Upper lobe of left lung (tissue), 6 donors: Measurements from ENCODE around the gene CNTNAP2. TPM values are rescaled to one million over a fixed set of nuclear protein-coding genes. Genes with fewer than 3 reads are reported as not detected.
"Not testable (repeated sequence)": the region's sequence is repeated elsewhere in the genome, so short reads cannot be mapped to it uniquely, and the experiment has no call there.

ENCODE experiments used
- ATAC-seq, 2 donors: fragments of 200-7000 bp; cut with Tn5 transposase; one replicate each; pipeline ENCODE4 v1.9.1; 2022; ENCODE audit warnings: mild to moderate bottlenecking in 2 of 2, moderate library complexity in 2 of 2; ENCODE audit not compliant: low FRiP score in 2 of 2
- DNase-seq, 2 donors: peaks; one replicate each; pipeline ENCODE4 v3.0.0-alpha.2; 2019 to 2020
- H3K27ac ChIP-seq, 4 donors: fragments of 200-600 bp; sonication (generic); one replicate each; pipeline ENCODE4 v1.5.1; 2016 to 2019
- H3K27me3 ChIP-seq, 4 donors: fragments of 200-600 bp; sonication (generic); one replicate each; pipeline ENCODE4 v1.5.1; 2017 to 2019
- H3K36me3 ChIP-seq, 4 donors: fragments of 200-600 bp; sonication (generic); one replicate each; pipeline ENCODE4 v1.5.1; 2016 to 2019
- H3K4me1 ChIP-seq, 4 donors: fragments of 200-600 bp; sonication (generic); one replicate each; pipeline ENCODE4 v1.5.1; 2018 to 2019
- H3K4me3 ChIP-seq, 4 donors: fragments of 200-600 bp; sonication (generic); one replicate each; pipeline ENCODE4 v1.5.1; 2017 to 2019; ENCODE audit warnings: mild to moderate bottlenecking in 2 of 4, moderate library complexity in 1 of 4
- H3K9me3 ChIP-seq, 4 donors: fragments of 200-600 bp; sonication (generic); one replicate each; pipeline ENCODE4 v1.5.1; 2018 to 2019
- EP300 ChIP-seq, 4 donors: sonication (generic); formaldehyde crosslinking; IDR thresholded peaks; one replicate each; pipeline ENCODE4 v1.5.1; 2017; ENCODE audit warnings: antibody characterized with exemption in 4 of 4, control low read depth in 2 of 4
- POLR2A ChIP-seq, 4 donors: fragments of 450-650 bp; IDR thresholded peaks; one replicate each; pipeline ENCODE4 v1.5.1; 2016 to 2017; ENCODE audit warnings: antibody characterized with exemption in 4 of 4, mild to moderate bottlenecking in 2 of 4
- POLR2AphosphoS5 ChIP-seq, 2 donors: sonication (generic); formaldehyde crosslinking; IDR thresholded peaks; one replicate each; pipeline ENCODE4 v1.5.1; 2017; ENCODE audit warnings: antibody characterized with exemption in 2 of 2
- WGBS, 2 donors: methylation state at CpG; one replicate each; pipeline ENCODE4 v1.1.5; 2017 to 2018; 5-methylcytosine and 5-hydroxymethylcytosine counted together
- total RNA-seq, 6 donors: library from RNA; depleted of rRNA in 4 of 6; stranded (reverse); fragments of >200 nt in 4 of 6; gene quantifications; one replicate each; pipeline versions ENCODE4 v1.1.0 to v1.2.1, GENCODE V29; 2016 to 2021
- TF ChIP-seq, protein P1 (sequence below), 6 experiments: fragments of 450-650 bp in 4 of 6; fragments of 200-600 bp in 2 of 6; sonication (generic) in 2 of 6; IDR thresholded peaks; one replicate each; pipeline ENCODE4 v1.5.1; 2016 to 2019; ENCODE audit warnings: antibody characterized with exemption in 6 of 6
- donor health status: DM: no; HTN: no; CAD: no; lungs with moderate emphysema.
- donor health status: DM: no; HTN: yes; CAD: no; lungs with severe emphysema.

Gene CNTNAP2
- total RNA-seq, 6 donors from 2014 or later: 0.06 to 1.0 (median 0.37) TPM

GRCh38 chr7:146223851-146224250, 107.2 kb downstream of the CNTNAP2 start:
- Histone ChIP-seq H3K4me1 (no peaks in the 10 kb centered on the region), H3K27me3 (no peaks in the 10 kb centered on the region), H3K36me3 (no peaks in the 10 kb centered on the region), H3K4me3 (no peak overlapping the region), H3K9me3 (no peaks in the 10 kb centered on the region), H3K27ac (no peak overlapping the region)
- ATAC-seq (no peak), DNase-seq (no peak)
- TF ChIP-seq POLR2AphosphoS5 (IDR thresholded peaks at IDR 0.05) (no peak), EP300 (IDR thresholded peaks at IDR 0.05) (no peak), POLR2A (IDR thresholded peaks at IDR 0.05) (no peak)
- TF ChIP-seq, protein P1, sequence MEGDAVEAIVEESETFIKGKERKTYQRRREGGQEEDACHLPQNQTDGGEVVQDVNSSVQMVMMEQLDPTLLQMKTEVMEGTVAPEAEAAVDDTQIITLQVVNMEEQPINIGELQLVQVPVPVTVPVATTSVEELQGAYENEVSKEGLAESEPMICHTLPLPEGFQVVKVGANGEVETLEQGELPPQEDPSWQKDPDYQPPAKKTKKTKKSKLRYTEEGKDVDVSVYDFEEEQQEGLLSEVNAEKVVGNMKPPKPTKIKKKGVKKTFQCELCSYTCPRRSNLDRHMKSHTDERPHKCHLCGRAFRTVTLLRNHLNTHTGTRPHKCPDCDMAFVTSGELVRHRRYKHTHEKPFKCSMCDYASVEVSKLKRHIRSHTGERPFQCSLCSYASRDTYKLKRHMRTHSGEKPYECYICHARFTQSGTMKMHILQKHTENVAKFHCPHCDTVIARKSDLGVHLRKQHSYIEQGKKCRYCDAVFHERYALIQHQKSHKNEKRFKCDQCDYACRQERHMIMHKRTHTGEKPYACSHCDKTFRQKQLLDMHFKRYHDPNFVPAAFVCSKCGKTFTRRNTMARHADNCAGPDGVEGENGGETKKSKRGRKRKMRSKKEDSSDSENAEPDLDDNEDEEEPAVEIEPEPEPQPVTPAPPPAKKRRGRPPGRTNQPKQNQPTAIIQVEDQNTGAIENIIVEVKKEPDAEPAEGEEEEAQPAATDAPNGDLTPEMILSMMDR (IDR thresholded peaks at IDR 0.05): no peak
- WGBS, 2 donors: 78 to 80% methylated on average over 1 of the region's 1 CpG

- TF ChIP-seq, protein P1 (IDR thresholded peaks at IDR 0.05): no peak
- TF ChIP-seq EP300 (IDR thresholded peaks at IDR 0.05) (no peak), POLR2AphosphoS5 (IDR thresholded peaks at IDR 0.05) (no peak), POLR2A (IDR thresholded peaks at IDR 0.05) (no peak)
- H3K4me1 ChIP-seq: no peaks in the 10 kb centered on the region
- H3K27ac ChIP-seq: no peak overlapping the region
- no peaks in the 10 kb centered on the region for H3K9me3 ChIP-seq
- no peaks in the 10 kb centered on the region for H3K27me3 ChIP-seq
- 78 to 81% methylated on average over 2 of the region's 2 CpGs for WGBS, 2 donors
- no peaks in the 10 kb centered on the region for H3K36me3 ChIP-seq
- DNase-seq (no peak), ATAC-seq (no peak)
- H3K4me3 ChIP-seq: no peak overlapping the region
Observed at GRCh38 chr7:146232604-146233003, 116.0 kb downstream of the CNTNAP2 start.

- WGBS, 2 donors: 41 to 44% methylated on average over 1 of the region's 1 CpG
- ATAC-seq: no peak
Observed at GRCh38 chr7:146235195-146235594, 118.6 kb downstream of the CNTNAP2 start.

DNA sequence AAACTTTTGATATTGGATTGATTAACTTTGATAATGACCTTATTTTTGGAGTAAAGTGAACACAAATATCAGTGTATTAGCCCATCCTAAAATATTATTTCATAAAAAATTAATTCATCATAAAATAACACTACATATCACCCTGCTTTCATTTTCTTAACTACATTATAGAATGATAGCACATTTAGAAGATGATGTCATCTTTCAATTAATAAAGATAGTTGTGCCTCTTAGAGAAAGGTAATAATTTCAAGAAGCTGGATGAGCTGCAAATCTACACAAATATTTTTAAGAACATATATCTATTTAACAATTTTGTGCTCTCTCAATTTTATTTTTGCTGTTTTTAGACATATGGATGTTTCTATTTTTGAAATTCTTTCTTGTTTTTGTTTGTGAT, 126.1 kb downstream of the CNTNAP2 start:
- Histone ChIP-seq H3K36me3 (no peaks in the 10 kb centered on the region), H3K27me3 (no peaks in the 10 kb centered on the region), H3K27ac (no peak overlapping the region), H3K4me1 (no peaks in the 10 kb centered on the region), H3K9me3 (no peaks in the 10 kb centered on the region), H3K4me3 (no peak overlapping the region)
- TF ChIP-seq POLR2AphosphoS5 (IDR thresholded peaks at IDR 0.05): no peak
- no peak for TF ChIP-seq EP300 (IDR thresholded peaks at IDR 0.05)
- no peak for TF ChIP-seq POLR2A (IDR thresholded peaks at IDR 0.05)
- TF ChIP-seq, protein P1 (IDR thresholded peaks at IDR 0.05): no peak
- DNase-seq: no peak
- no peak for ATAC-seq

More at GRCh38 chr7:146235195-146235594, 118.6 kb downstream of the CNTNAP2 start:
- DNase-seq: no peak
- no peaks in the 10 kb centered on the region for H3K27me3 ChIP-seq
- H3K4me3 ChIP-seq: no peak overlapping the region
- no peaks in the 10 kb centered on the region for H3K36me3 ChIP-seq
- H3K4me1 ChIP-seq: no peaks in the 10 kb centered on the region
- no peaks in the 10 kb centered on the region for H3K9me3 ChIP-seq
- H3K27ac ChIP-seq: no peak overlapping the region
- TF ChIP-seq, protein P1 (IDR thresholded peaks at IDR 0.05): no peak
- TF ChIP-seq POLR2AphosphoS5 (IDR thresholded peaks at IDR 0.05): no peak
- no peak for TF ChIP-seq POLR2A (IDR thresholded peaks at IDR 0.05)
- TF ChIP-seq EP300 (IDR thresholded peaks at IDR 0.05): no peak

DNA sequence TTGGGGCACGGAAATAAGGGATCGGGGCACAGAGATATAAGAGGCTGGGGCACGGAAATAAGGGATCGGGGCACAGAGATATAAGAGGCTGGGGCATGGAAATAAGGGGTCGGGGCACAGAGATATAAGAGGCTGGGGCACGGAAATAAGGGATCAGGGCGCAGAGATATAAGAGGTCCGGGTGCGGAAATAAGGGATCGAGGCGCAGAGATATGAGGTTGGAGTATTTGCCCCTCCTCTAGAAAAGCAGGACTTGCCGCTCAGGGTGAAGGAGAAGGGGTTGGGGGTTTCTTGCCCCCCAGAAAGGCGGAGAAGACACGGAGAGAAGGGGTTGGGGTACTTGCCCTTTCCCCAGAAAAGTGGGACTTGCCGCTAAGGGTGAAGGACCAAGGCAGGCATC, 131.4 kb downstream of the CNTNAP2 start:
- ATAC-seq, H3K36me3 ChIP-seq, DNase-seq, H3K27ac ChIP-seq, H3K9me3 ChIP-seq, H3K4me1 ChIP-seq, H3K27me3 ChIP-seq, H3K4me3 ChIP-seq: not testable (repeated sequence)
- WGBS, 2 donors: 38 to 52% methylated on average over 15 of the region's 15 CpGs

DNA sequence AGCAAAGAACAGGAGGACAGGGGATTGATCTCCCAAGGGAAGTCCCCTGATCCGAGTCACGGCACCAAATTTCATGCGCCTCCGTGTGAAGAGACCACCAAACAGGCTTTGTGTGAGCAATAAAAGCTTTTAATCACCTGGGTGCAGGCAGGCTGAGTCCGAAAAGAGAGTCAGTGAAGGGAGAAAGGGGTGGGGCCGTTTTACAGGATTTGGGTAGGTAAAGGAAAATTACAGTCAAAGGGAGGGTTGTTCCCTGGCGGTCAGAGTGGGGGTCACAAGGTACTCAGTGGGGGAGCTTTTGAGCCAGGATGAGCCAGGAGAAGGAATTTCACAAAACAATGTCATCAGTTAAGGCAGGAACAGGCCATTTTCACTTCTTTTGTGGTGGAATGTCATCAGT, 132.1 kb downstream of the CNTNAP2 start:
- not testable (repeated sequence) for H3K9me3 ChIP-seq, H3K4me3 ChIP-seq, H3K27ac ChIP-seq, ATAC-seq, DNase-seq, H3K36me3 ChIP-seq, H3K27me3 ChIP-seq, H3K4me1 ChIP-seq
- 39 to 48% methylated on average over 7 of the region's 7 CpGs for WGBS, 2 donors
